SK-N-SH (cell line): ENCODE measurements around the gene EYA2. TPM values are rescaled to one million over a fixed set of nuclear protein-coding genes. Genes with fewer than 3 reads are reported as not detected.

Experiments
- CTCF ChIA-PET: fragments of 300-600, 350-600 bp; formaldehyde crosslinking; extraction: SDS; loops from one replicate; lab custom pipeline; 2021; lab: Yijun Ruan, JAX
- POLR2A ChIA-PET: fragments of 350-600 bp; sonication (Branson Sonifier 250); formaldehyde crosslinking; extraction: SDS; loops from one replicate; lab custom pipeline; 2020; ENCODE audit warnings: antibody characterized with exemption, inconsistent platforms; lab: Yijun Ruan, JAX
- DNase-seq: peaks from one replicate; pipeline ENCODE4 v3.0.0; 2012
- H2AFZ ChIP-seq: fragments of 200-600 bp; sonication (generic); 2 replicates; pipeline ENCODE4 v1.8.1; 2016; ENCODE audit warnings: antibody characterized with exemption, mild to moderate bottlenecking, low read depth
- H3F3A ChIP-seq: fragments of 200-600 bp; sonication (generic); replicated peaks from 2 replicates; pipeline ENCODE3; 2016; ENCODE audit warnings: antibody characterized with exemption, mild to moderate bottlenecking; ENCODE audit not compliant: insufficient read depth
- H3K27ac ChIP-seq, 2 experiments: fragments of 200-500 bp in 1 of 2; fragments of 200-600 bp in 1 of 2; sonication (Bioruptor generic) in 1 of 2; sonication (generic), shearing (Covaris generic) in 1 of 2; 2 replicates each; pipeline versions ENCODE4 v1.5.1 to v1.6.1; 2014 to 2016; ENCODE audit warnings: low read depth in 2 of 2, inconsistent platforms in 1 of 2, low read length in 1 of 2, mild to moderate bottlenecking in 1 of 2, mixed read lengths in 1 of 2
- H3K27me3 ChIP-seq: fragments of 200-600 bp; sonication (generic), shearing (Covaris generic); 2 replicates; pipeline ENCODE4 v1.6.1; 2016; ENCODE audit warnings: mixed run types; ENCODE audit not compliant: insufficient read depth
- H3K36me3 ChIP-seq, 2 experiments: fragments of 200-500 bp in 1 of 2; fragments of 200-600 bp in 1 of 2; sonication (Bioruptor generic) in 1 of 2; sonication (generic) in 1 of 2; replicated peaks in 1 of 2; 2 replicates each; pipeline versions ENCODE3 to v1.5.1; 2014 to 2016; ENCODE audit warnings: low read length in 1 of 2, mild to moderate bottlenecking in 1 of 2; ENCODE audit not compliant: insufficient read depth in 2 of 2, control insufficient read depth in 1 of 2
- H3K4me1 ChIP-seq, 2 experiments: fragments of 200-500 bp in 1 of 2; fragments of 200-600 bp in 1 of 2; sonication (Bioruptor generic) in 1 of 2; sonication (generic), shearing (Covaris generic) in 1 of 2; 2 replicates each; pipeline versions ENCODE4 v1.5.1 to v1.6.1; 2014 to 2016; ENCODE audit warnings: low read depth in 1 of 2, low read length in 1 of 2, mixed run types in 1 of 2; ENCODE audit not compliant: insufficient read depth in 2 of 2, control insufficient read depth in 1 of 2
- H3K4me2 ChIP-seq: fragments of 200-600 bp; sonication (generic), shearing (Covaris generic); 2 replicates; pipeline ENCODE4 v1.6.1; 2017; ENCODE audit warnings: mixed run types
- H3K4me3 ChIP-seq, 2 experiments: fragments of 200-500 bp in 1 of 2; fragments of 200-600 bp in 1 of 2; sonication (Bioruptor generic) in 1 of 2; sonication (generic), shearing (Covaris generic) in 1 of 2; 2 replicates each; pipeline versions ENCODE4 v1.5.1 to v1.8.1; 2014 to 2016; ENCODE audit warnings: low read depth in 2 of 2, inconsistent platforms in 1 of 2, low read length in 1 of 2, mild to moderate bottlenecking in 1 of 2, mixed read lengths in 1 of 2, moderate library complexity in 1 of 2
- H3K79me2 ChIP-seq: fragments of 200-600 bp; sonication (generic); 2 replicates; pipeline ENCODE4 v1.8.1; 2017; ENCODE audit warnings: mild to moderate bottlenecking; ENCODE audit not compliant: insufficient read depth
- H3K9ac ChIP-seq: fragments of 200-600 bp; sonication (generic); 2 replicates; pipeline ENCODE4 v1.6.1; 2017; ENCODE audit warnings: mixed run types
- H3K9me2 ChIP-seq: fragments of 200-600 bp; sonication (generic); 2 replicates; pipeline ENCODE4 v1.6.1; 2017; ENCODE audit warnings: mixed run types
- H3K9me3 ChIP-seq: fragments of 200-600 bp; sonication (generic); 2 replicates; pipeline ENCODE4 v1.6.1; 2017; ENCODE audit warnings: mixed run types, mild to moderate bottlenecking, moderate library complexity
- H4K20me1 ChIP-seq: fragments of 200-600 bp; sonication (generic); 2 replicates; pipeline ENCODE4 v1.6.1; 2017; ENCODE audit warnings: mild to moderate bottlenecking, mixed run types; ENCODE audit not compliant: insufficient read depth
- ELF1 ChIP-seq: IDR thresholded peaks from 2 replicates; pipeline ENCODE4 v1.4.0; 2012
- FOXM1 ChIP-seq: IDR thresholded peaks from 2 replicates; pipeline ENCODE4 v1.4.0; 2012; ENCODE audit warnings: low read depth, mild to moderate bottlenecking
- GABPA ChIP-seq: IDR thresholded peaks from 2 replicates; pipeline ENCODE4 v1.4.0; 2012; ENCODE audit warnings: low read depth, mild to moderate bottlenecking
- JUND ChIP-seq: IDR thresholded peaks from 2 replicates; pipeline ENCODE4 v1.4.0; 2012
- MXI1 ChIP-seq: IDR thresholded peaks from 2 replicates; pipeline ENCODE4 v1.6.1; 2012; ENCODE audit warnings: mild to moderate bottlenecking, low read depth, low read length, improper control_type of control experiment
- POLR2AphosphoS5 ChIP-seq: IDR thresholded peaks from 2 replicates; pipeline ENCODE4 v1.6.1; 2012; ENCODE audit warnings: low read depth, low read length
- RCOR1 ChIP-seq: fragments of 150-350 bp; IDR thresholded peaks from 2 replicates; pipeline ENCODE4 v1.6.1; 2017; ENCODE audit warnings: antibody characterized with exemption, low read length
- REST ChIP-seq: IDR thresholded peaks from 2 replicates; pipeline ENCODE4 v1.6.1; 2012; ENCODE audit warnings: mild to moderate bottlenecking, low read depth, low read length, moderate library complexity
- RFX5 ChIP-seq: IDR thresholded peaks from 2 replicates; pipeline ENCODE4 v1.6.1; 2012; ENCODE audit warnings: mild to moderate bottlenecking, improper control_type of control experiment, low read length
- SMC3 ChIP-seq: IDR thresholded peaks from 2 replicates; pipeline ENCODE4 v1.6.1; 2012; ENCODE audit warnings: low read depth, low read length, improper control_type of control experiment
- TCF12 ChIP-seq: IDR thresholded peaks from 2 replicates; pipeline ENCODE4 v1.4.0; 2012
- YY1 ChIP-seq: IDR thresholded peaks from 2 replicates; pipeline ENCODE4 v1.4.0; 2012; ENCODE audit warnings: low read depth, mild to moderate bottlenecking
- ZBTB33 ChIP-seq: IDR thresholded peaks from 2 replicates; pipeline ENCODE4 v1.4.0; 2012; ENCODE audit warnings: low read depth, borderline replicate concordance
- WGBS: methylation state at CpG from one replicate; pipeline ENCODE4 v1.1.6; 2017; ENCODE audit warnings: low lambda C conversion rate; 5-methylcytosine and 5-hydroxymethylcytosine counted together
- polyA plus RNA-seq, 3 experiments: library from polyadenylated mRNA; depleted of rRNA; stranded (reverse); fragments of >200 nt; gene quantifications; 2 replicates each; pipeline ENCODE4 v1.2.3, GENCODE V29; 2012

EYA2 gene
- polyA plus RNA-seq, 1 of the 3 experiments (the other 2 are of a cell fraction), result 0.05 TPM

- TF ChIP-seq JUND (no peak), YY1 (no peak), POLR2AphosphoS5 (no peak), ZBTB33 (no peak), MXI1 (no peak)
These were observed 4.0 kb upstream of the EYA2 start (continued) for GRCh38 chr20:46890682-46891081.

- no peak for DNase-seq
- TF ChIP-seq RCOR1 (no peak), RFX5 (no peak), GABPA (no peak), ELF1 (no peak), SMC3 (no peak), REST (no peak), FOXM1 (no peak), TCF12 (no peak)
- Histone ChIP-seq H2AFZ (no peak overlapping the region), H3K4me1 (no peaks in the 10 kb centered on the region; a peak in 1 of 4 replicates), H3K27me3 (peaks cover 30% of the 10 kb centered on the region; the same call in 1 of the 2 replicates), H3F3A (no peaks in the 10 kb centered on the region), H3K36me3 (no peaks in the 10 kb centered on the region), H3K9me3 (no peaks in the 10 kb centered on the region), H3K9ac (no peak overlapping the region), H3K79me2 (no peaks in the 10 kb centered on the region), H3K4me2 (no peak overlapping the region), H3K4me3 (no peak overlapping the region), H4K20me1 (no peaks in the 10 kb centered on the region), H3K27ac (no peak overlapping the region), H3K9me2 (no peaks in the 10 kb centered on the region)
- CTCF ChIA-PET, result interaction anchor here (1.7 kb wide), 1 partner anchor 12 kb away, joined by 5 read pairs; no protein-coding TSS in a partner anchor
- WGBS, result 73% methylated on average over 3 of the region's 3 CpGs
- POLR2A ChIA-PET, result no interaction called here
These were observed 1.6 kb upstream of the EYA2 start for GRCh38 chr20:46893051-46893450.
